Astrocyte of the spinal cord (primary cell): ENCODE measurements around the gene EFHD2.

Source experiments
- DNase-seq: peaks from one replicate; pipeline ENCODE4 v3.0.0; 2011; ENCODE audit warnings: low read depth, low spot score
- H3K4me3 ChIP-seq: 2 replicates; pipeline ENCODE4 v1.5.1; 2011; ENCODE audit warnings: low read depth, mild to moderate bottlenecking, low read length, moderate library complexity
- in situ Hi-C: cut with HindIII; loops from 2 replicates; pipeline ENCODE4 v1.10.0; 2017; ENCODE audit warnings: low sequenced_read_pairs
- TF ChIP-seq, protein P1 (sequence below): IDR thresholded peaks from 2 replicates; pipeline ENCODE4 v1.5.1; 2012; ENCODE audit warnings: low read depth, mild to moderate bottlenecking, low read length, inconsistent platforms

Gene EFHD2

DNA sequence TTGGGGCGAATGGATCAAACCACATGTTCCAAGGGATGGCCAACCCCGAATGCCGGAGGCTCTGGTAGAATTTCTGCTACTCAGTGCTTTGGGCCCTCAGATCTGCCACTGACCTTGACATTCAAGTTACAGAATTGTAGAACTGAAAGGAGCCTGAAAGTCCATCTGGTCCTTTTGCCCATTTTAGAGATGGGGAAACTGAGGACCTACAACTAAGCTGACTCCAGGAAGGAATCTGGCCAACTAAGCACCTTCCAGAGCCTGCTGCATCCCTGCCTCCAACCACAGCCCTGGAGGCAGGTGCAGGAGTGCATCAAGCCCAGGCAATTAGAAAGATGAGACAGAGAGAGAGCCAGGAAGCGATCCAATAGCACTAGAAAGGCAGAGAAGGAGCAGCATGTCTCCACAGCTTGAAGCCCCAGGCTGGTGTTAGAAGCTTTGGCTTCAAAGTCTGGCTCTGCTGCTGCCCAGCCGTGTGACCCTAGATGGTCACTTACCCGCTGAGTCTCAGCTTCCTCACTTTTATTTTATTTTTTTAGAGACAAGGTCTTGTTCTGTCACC lies 27.3 kb downstream of the EFHD2 start:
- H3K4me3 ChIP-seq: no peak overlapping the region
- no peak for DNase-seq
- in situ Hi-C loops: loop anchor here (25.0 kb wide), 1 partner anchor 300 kb away; no protein-coding TSS in a partner anchor
- TF ChIP-seq, protein P1, sequence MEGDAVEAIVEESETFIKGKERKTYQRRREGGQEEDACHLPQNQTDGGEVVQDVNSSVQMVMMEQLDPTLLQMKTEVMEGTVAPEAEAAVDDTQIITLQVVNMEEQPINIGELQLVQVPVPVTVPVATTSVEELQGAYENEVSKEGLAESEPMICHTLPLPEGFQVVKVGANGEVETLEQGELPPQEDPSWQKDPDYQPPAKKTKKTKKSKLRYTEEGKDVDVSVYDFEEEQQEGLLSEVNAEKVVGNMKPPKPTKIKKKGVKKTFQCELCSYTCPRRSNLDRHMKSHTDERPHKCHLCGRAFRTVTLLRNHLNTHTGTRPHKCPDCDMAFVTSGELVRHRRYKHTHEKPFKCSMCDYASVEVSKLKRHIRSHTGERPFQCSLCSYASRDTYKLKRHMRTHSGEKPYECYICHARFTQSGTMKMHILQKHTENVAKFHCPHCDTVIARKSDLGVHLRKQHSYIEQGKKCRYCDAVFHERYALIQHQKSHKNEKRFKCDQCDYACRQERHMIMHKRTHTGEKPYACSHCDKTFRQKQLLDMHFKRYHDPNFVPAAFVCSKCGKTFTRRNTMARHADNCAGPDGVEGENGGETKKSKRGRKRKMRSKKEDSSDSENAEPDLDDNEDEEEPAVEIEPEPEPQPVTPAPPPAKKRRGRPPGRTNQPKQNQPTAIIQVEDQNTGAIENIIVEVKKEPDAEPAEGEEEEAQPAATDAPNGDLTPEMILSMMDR: no peak

DNA sequence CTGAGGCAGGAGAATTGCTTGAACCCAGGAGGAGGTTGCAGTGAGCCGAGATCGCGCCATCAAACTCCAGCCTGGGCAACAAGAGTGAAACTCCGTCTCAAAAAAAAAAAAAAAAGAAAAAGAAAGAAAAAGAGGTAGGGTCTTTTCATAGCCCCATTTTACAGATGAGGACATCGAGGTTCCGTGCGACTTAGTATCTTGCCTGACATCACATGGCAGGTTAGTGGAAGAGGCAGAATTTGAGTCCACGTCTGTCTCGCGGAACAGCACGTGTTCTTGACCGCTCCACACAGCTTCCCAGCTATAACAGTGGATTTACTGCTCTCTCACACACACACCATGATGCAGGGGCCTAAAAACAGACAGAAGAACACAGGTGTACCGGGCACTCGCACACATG lies 29.6 kb downstream of the EFHD2 start:
- TF ChIP-seq, protein P1: no peak
- DNase-seq: no peak
- in situ Hi-C loops: loop anchor here (25.0 kb wide), 1 partner anchor 302 kb away; no protein-coding TSS in a partner anchor
- H3K4me3 ChIP-seq: no peak overlapping the region

DNA sequence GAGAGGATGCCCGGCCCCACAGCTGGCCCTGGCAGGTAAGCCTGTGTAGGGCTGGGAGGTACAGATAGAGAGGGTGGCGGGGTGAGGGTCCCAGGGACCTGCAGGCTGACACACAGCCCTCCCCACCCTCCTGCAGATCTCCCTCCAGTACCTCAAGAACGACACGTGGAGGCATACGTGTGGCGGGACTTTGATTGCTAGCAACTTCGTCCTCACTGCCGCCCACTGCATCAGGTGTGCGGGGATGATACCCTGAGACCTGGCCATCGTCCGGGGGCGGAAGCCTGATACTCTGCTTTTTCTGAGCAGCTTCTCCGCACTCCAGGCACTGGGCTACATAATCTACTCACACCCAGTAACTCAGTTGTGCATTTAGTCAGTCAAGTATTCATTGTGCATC lies 30.7 kb downstream of the EFHD2 start:
- H3K4me3 ChIP-seq: no peak overlapping the region
- TF ChIP-seq, protein P1: no peak
- DNase-seq: no peak
- in situ Hi-C loops: loop anchor here (25.0 kb wide), 1 partner anchor 303 kb away; no protein-coding TSS in a partner anchor

DNA sequence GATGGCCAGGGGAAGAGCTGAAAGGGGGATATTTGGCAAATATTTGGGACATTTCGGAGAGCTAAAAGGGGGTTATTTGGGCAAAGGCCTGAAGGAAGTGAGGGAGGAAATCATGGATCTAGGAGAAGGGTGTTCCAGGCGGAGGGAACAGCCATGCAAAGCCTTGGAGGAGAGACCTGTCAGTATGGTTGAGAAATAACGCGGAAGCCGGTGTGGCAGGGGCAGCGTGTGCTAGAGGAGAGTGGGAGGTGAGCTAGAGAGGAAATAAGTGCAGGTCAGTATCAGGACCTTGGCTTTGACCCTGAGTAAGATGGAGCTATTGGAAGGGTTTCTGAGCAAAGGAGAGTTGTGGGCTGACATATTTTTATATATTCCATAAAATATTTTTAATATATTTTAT lies 31.6 kb downstream of the EFHD2 start:
- TF ChIP-seq, protein P1: no peak
- DNase-seq: no peak
- in situ Hi-C loops: loop anchor here (25.0 kb wide), 1 partner anchor 304 kb away; no protein-coding TSS in a partner anchor
- no peak overlapping the region for H3K4me3 ChIP-seq

DNA sequence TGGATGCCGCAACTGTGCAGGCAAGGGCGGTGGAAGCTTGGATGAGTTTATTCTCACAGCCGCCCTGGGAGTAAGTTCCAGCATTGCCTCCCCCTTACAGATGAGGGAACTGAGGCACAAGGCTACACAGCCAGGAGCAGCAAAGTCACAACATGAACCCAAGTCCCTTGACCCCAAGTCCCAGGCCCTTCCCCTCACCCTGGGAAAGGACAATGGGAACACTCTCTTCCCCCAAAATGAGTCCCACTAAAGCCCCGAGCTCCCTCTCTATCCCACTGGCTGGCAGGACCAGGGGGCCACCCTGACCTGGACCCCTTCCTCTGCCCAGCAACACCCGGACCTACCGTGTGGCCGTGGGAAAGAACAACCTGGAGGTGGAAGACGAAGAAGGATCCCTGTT lies 32.4 kb downstream of the EFHD2 start:
- no peak for DNase-seq
- in situ Hi-C loops: loop anchor here (25.0 kb wide), 1 partner anchor 305 kb away; no protein-coding TSS in a partner anchor
- H3K4me3 ChIP-seq: no peak overlapping the region
- TF ChIP-seq, protein P1: no peak

DNA sequence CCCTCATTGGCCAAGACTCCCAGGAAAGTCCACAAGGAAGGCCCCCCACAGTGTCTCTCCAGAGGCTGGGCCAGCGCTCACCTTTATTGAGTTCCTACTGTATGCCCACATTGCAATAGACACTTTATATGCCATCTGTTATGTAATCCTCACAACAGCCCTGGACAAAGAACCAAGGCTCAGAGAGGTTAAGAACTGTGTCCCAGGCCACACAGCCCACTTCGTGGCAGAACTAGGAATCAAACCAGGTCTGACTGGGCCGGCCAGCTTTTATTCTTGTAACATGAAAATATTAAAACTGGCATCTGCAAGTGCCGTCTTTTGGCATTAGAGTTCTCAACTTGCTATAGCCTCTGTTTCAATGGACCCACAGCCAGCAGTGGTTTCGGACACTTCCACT lies 33.1 kb downstream of the EFHD2 start:
- no peak overlapping the region for H3K4me3 ChIP-seq
- DNase-seq: no peak
- in situ Hi-C loops: loop anchor here (25.0 kb wide), 1 partner anchor 305 kb away; no protein-coding TSS in a partner anchor
- TF ChIP-seq, protein P1: no peak
